BJ (cell line): ENCODE results near the gene PPIF. TPM values are rescaled to one million over a fixed set of nuclear protein-coding genes. Genes with fewer than 3 reads are reported as not detected.

Experiments
- polyA plus RNA-seq: library from polyadenylated mRNA; depleted of rRNA; stranded (reverse); fragments of >200 nt; gene quantifications from 2 replicates; pipeline ENCODE4 v1.2.3, GENCODE V29; 2011; rRNA removed

The PPIF gene
- polyA plus RNA-seq, 1 experiment = 73.9 TPM

Other genes with a start within 250 kb of the PPIF start
- 34.2 and 49.1 TPM in 2 replicates for gene ZCCHC24, start 98.2 kb downstream of the PPIF start, polyA plus RNA-seq
- 0.23 and 0.64 TPM in 2 replicates for gene EIF5AL1, start 165.1 kb downstream of the PPIF start, polyA plus RNA-seq
- not detected in 2 replicates for gene SFTPA2, start 212.9 kb downstream of the PPIF start, polyA plus RNA-seq